MM.1S (cell line): ENCODE data around the gene OR2T4.
A peak's percentile ranks its signal among the peaks of the same experiment; 100 is the strongest.

Source experiments
- DNase-seq: peaks from one replicate; pipeline ENCODE4 v3.0.0-alpha.2; 2015
- H2AFZ ChIP-seq: fragments of 300-600 bp; sonication (generic); 2 replicates; pipeline ENCODE4 v1.6.0; 2016; ENCODE audit warnings: antibody characterized with exemption, low read length
- H3F3A ChIP-seq: fragments of 300-600 bp; sonication (generic); 2 replicates; pipeline ENCODE4 v1.6.1; 2016; ENCODE audit warnings: mild to moderate bottlenecking, antibody characterized with exemption, low read length, moderate library complexity, mixed read lengths; ENCODE audit not compliant: insufficient read depth
- H3K27ac ChIP-seq: fragments of 300-600 bp; sonication (generic); 2 replicates; pipeline ENCODE4 v1.5.1; 2016; ENCODE audit warnings: mild to moderate bottlenecking, low read length
- H3K27me3 ChIP-seq: fragments of 300-600 bp; sonication (generic); replicated peaks from 2 replicates; pipeline ENCODE4 v1.6.0; 2016; ENCODE audit warnings: low read length; ENCODE audit not compliant: insufficient read depth
- H3K36me3 ChIP-seq: fragments of 300-600 bp; sonication (generic); replicated peaks from 2 replicates; pipeline ENCODE4 v1.6.1; 2016; ENCODE audit warnings: mild to moderate bottlenecking, low read length, mixed read lengths; ENCODE audit not compliant: insufficient read depth
- H3K4me1 ChIP-seq: fragments of 300-600 bp; sonication (generic); 2 replicates; pipeline ENCODE4 v1.6.1; 2016; ENCODE audit warnings: low read length, mixed read lengths
- H3K4me2 ChIP-seq: fragments of 300-600 bp; sonication (generic); 2 replicates; pipeline ENCODE4 v1.6.0; 2016; ENCODE audit warnings: low read depth, low read length
- H3K4me3 ChIP-seq: fragments of 300-600 bp; sonication (generic); 2 replicates; pipeline ENCODE4 v1.5.1; 2016; ENCODE audit warnings: low read length, mixed read lengths
- H3K79me2 ChIP-seq: fragments of 300-600 bp; sonication (generic); 2 replicates; pipeline ENCODE4 v1.6.1; 2016; ENCODE audit warnings: mixed run types, low read length, mixed read lengths
- H3K9ac ChIP-seq: fragments of 300-600 bp; sonication (generic); 2 replicates; pipeline ENCODE4 v1.6.1; 2016; ENCODE audit warnings: low read length, mixed read lengths
- H3K9me2 ChIP-seq: fragments of 300-600 bp; sonication (generic); replicated peaks from 2 replicates; pipeline ENCODE4 v1.6.1; 2016; ENCODE audit warnings: mild to moderate bottlenecking, low read length, mixed read lengths; ENCODE audit not compliant: insufficient read depth
- H3K9me3 ChIP-seq: fragments of 300-600 bp; sonication (generic); replicated peaks from 2 replicates; pipeline ENCODE4 v1.6.1; 2016; ENCODE audit warnings: mild to moderate bottlenecking, low read length, mixed read lengths; ENCODE audit not compliant: insufficient read depth
- H4K20me1 ChIP-seq: fragments of 300-600 bp; sonication (generic); 2 replicates; pipeline ENCODE4 v1.6.1; 2016; ENCODE audit warnings: mild to moderate bottlenecking, low read length, moderate library complexity, mixed read lengths; ENCODE audit not compliant: insufficient read depth
- CTCF ChIP-seq: fragments of 300-600 bp; sonication (generic); IDR thresholded peaks from 2 replicates; pipeline ENCODE4 v1.5.1; 2016; ENCODE audit warnings: antibody characterized with exemption, low read length, mixed read lengths
- EZH2 ChIP-seq: fragments of 300-600 bp; sonication (generic); optimal IDR thresholded peaks from 2 replicates; pipeline ENCODE3; 2017; ENCODE audit warnings: low read depth, mild to moderate bottlenecking, antibody characterized with exemption, low read length, mixed read lengths
- EZH2phosphoT487 ChIP-seq: fragments of 300-600 bp; sonication (generic); IDR thresholded peaks from 2 replicates; pipeline ENCODE4 v1.6.1; 2018; ENCODE audit warnings: antibody characterized with exemption, low read length

The OR2T4 gene

GRCh38 chr1:248404024-248404423 is 42.6 kb downstream of the OR2T4 start:
- Histone ChIP-seq H3K9me3 (no peaks in the 10 kb centered on the region), H3F3A (no peaks in the 10 kb centered on the region)
- no peak for DNase-seq

DNA sequence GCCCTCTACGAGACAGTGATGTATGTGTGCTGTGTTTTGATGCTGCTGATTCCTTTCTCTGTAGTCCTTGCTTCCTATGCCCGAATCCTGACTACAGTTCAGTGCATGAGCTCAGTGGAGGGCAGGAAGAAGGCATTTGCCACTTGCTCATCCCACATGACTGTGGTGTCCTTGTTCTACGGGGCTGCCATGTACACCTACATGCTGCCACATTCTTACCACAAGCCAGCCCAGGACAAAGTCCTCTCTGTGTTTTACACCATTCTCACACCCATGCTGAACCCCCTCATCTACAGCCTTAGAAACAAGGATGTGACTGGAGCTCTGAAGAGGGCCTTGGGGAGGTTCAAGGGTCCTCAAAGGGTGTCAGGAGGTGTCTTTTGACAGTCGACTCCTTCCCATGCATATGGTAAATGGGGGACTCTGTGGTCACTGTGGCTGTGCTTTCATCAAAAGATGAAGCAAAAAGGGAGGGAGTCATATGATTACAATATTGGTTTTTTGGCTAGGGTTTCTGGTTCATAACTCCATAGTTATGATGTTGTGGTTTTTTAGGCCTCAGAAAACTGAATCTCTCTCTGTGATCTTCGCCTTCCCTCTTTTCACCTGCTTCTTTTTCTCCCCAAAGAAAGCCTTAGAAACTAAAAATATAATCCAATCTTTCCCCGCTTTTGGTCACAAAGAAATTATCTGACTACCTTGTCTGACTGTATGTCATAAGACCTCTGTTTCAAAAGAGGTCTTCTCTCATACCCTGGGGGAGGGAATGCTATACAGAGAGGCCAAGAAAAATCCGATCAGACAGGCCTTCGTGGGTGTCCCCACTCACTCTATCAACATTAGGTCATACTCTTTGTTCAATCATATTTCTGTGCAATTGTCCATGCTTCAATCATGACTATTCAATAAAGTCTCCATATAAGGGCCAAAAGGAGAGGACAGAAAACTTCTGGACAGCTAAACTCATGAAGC is 45.5 kb downstream of the OR2T4 start:
- Histone ChIP-seq H3K27me3 (no peaks in the 10 kb centered on the region), H3K9me3 (no peaks in the 10 kb centered on the region), H3K9me2 (no peaks in the 10 kb centered on the region), H3K9ac (no peak overlapping the region), H4K20me1 (no peaks in the 10 kb centered on the region), H3K4me1 (no peaks in the 10 kb centered on the region), H3K79me2 (no peaks in the 10 kb centered on the region), H3K4me2 (no peak overlapping the region), H3F3A (no peaks in the 10 kb centered on the region), H2AFZ (no peak overlapping the region), H3K27ac (no peak overlapping the region), H3K36me3 (no peaks in the 10 kb centered on the region), H3K4me3 (no peak overlapping the region)
- no peak for TF ChIP-seq EZH2phosphoT487
- TF ChIP-seq CTCF: no peak
- TF ChIP-seq EZH2: no peak
- no peak for DNase-seq

More at GRCh38 chr1:248404024-248404423, 42.6 kb downstream of the OR2T4 start:
- Histone ChIP-seq H3K36me3 (no peaks in the 10 kb centered on the region), H3K9me2 (no peaks in the 10 kb centered on the region), H3K4me2 (no peak overlapping the region), H4K20me1 (no peaks in the 10 kb centered on the region), H2AFZ (no peak overlapping the region), H3K9ac (no peak overlapping the region), H3K4me3 (no peak overlapping the region), H3K79me2 (no peaks in the 10 kb centered on the region), H3K27me3 (no peaks in the 10 kb centered on the region), H3K4me1 (no peaks in the 10 kb centered on the region), H3K27ac (no peak overlapping the region)
- TF ChIP-seq EZH2phosphoT487 (no peak), CTCF (peak; percentile 21)
